H1 (cell line): ENCODE results near the gene ZMIZ1. TPM values are rescaled to one million over a fixed set of nuclear protein-coding genes. Genes with fewer than 3 reads are reported as not detected.

Experiments used
- CTCF ChIA-PET: fragments of 300-600 bp; sonication (Branson Sonifier 250); formaldehyde crosslinking; loops from one replicate; lab custom pipeline; 2021; ENCODE audit not compliant: partially characterized antibody; lab: Charles Lee
- POLR2A ChIA-PET: fragments of 300-600 bp; sonication (Branson Sonifier 250); formaldehyde crosslinking; loops from one replicate; lab custom pipeline; 2021; ENCODE audit warnings: inconsistent platforms; ENCODE audit not compliant: partially characterized antibody; lab: Charles Lee
- DNase-seq, 2 experiments: peaks; one replicate each; pipeline versions ENCODE4 v3.0.0 to v3.0.0-alpha.2; 2010 to 2022; ENCODE audit warnings: low spot score in 2 of 2, low read depth in 1 of 2, mixed read lengths in 1 of 2
- FAIRE-seq: peaks from 2 replicates; lab custom pipeline; 2011; peaks lifted over from hg19 to GRCh38; lab: Jason Lieb, UNC
- H2AFZ ChIP-seq: 2 replicates; pipeline ENCODE4 v1.8.1; 2012; ENCODE audit warnings: low read length, inconsistent platforms
- H2AK5ac ChIP-seq: 2 replicates; pipeline ENCODE4 v1.6.1; 2013; ENCODE audit warnings: low read depth, low read length
- H2BK120ac ChIP-seq: replicated peaks from 2 replicates; pipeline ENCODE3; 2013; ENCODE audit warnings: low read depth, low read length, inconsistent platforms
- H2BK12ac ChIP-seq: 2 replicates; pipeline ENCODE4 v1.6.1; 2013; ENCODE audit warnings: low read depth, low read length
- H2BK15ac ChIP-seq: 2 replicates; pipeline ENCODE4 v1.6.1; 2013; ENCODE audit warnings: low read length
- H2BK20ac ChIP-seq: 2 replicates; pipeline ENCODE4 v1.6.1; 2013; ENCODE audit warnings: low read length
- H2BK5ac ChIP-seq: 2 replicates; pipeline ENCODE4 v1.6.1; 2013; ENCODE audit warnings: low read depth, low read length
- H3K14ac ChIP-seq: 2 replicates; pipeline ENCODE4 v1.6.1; 2013; ENCODE audit warnings: inconsistent platforms; ENCODE audit not compliant: insufficient read length
- H3K18ac ChIP-seq: 2 replicates; pipeline ENCODE4 v1.6.1; 2013; ENCODE audit warnings: low read length; ENCODE audit errors: extremely low read depth
- H3K23ac ChIP-seq: 2 replicates; pipeline ENCODE4 v1.6.1; 2013; ENCODE audit warnings: inconsistent platforms; ENCODE audit not compliant: insufficient read length
- H3K23me2 ChIP-seq: 2 replicates; pipeline ENCODE4 v1.6.1; 2013; ENCODE audit warnings: low read depth, low read length
- H3K27ac ChIP-seq: 2 replicates; pipeline ENCODE4 v1.6.1; 2011; ENCODE audit warnings: low read depth, low read length, inconsistent platforms
- H3K27me3 ChIP-seq, 4 experiments: replicated peaks in 1 of 4; 1 replicate in 1 of 4; 2 replicates in 3 of 4; pipeline versions ENCODE4 v1.6.1 to v1.8.1; 2011 to 2013; ENCODE audit warnings: low read length in 3 of 4, mild to moderate bottlenecking in 3 of 4, inconsistent platforms in 2 of 4, mixed read lengths in 2 of 4, moderate library complexity in 1 of 4; ENCODE audit not compliant: control insufficient read depth in 3 of 4, insufficient read depth in 3 of 4; ENCODE audit errors: extremely low read depth in 1 of 4
- H3K36me3 ChIP-seq, 4 experiments: 2 replicates each; pipeline versions ENCODE4 v1.6.1 to v1.8.1; 2011 to 2013; ENCODE audit warnings: mild to moderate bottlenecking in 4 of 4, low read length in 3 of 4, moderate library complexity in 2 of 4, control low read depth in 1 of 4, inconsistent platforms in 1 of 4; ENCODE audit not compliant: insufficient read depth in 4 of 4, control insufficient read depth in 2 of 4
- H3K4ac ChIP-seq: replicated peaks from 2 replicates; pipeline ENCODE3; 2013; ENCODE audit warnings: low read length, low read depth, mixed read lengths, inconsistent platforms; ENCODE audit not compliant: insufficient read length
- H3K4me1 ChIP-seq, 4 experiments: replicated peaks in 1 of 4; 1 replicate in 1 of 4; 2 replicates in 3 of 4; pipeline versions ENCODE4 v1.6.1 to v1.8.1; 2011 to 2013; ENCODE audit warnings: low read length in 3 of 4, inconsistent platforms in 2 of 4, mixed read lengths in 1 of 4; ENCODE audit not compliant: insufficient read depth in 4 of 4, control insufficient read depth in 3 of 4
- H3K4me2 ChIP-seq, 2 experiments: 2 replicates each; pipeline versions ENCODE4 v1.6.1 to v1.8.1; 2011 to 2013; ENCODE audit warnings: low read depth in 2 of 2, low read length in 2 of 2, control low read depth in 1 of 2, inconsistent platforms in 1 of 2, mild to moderate bottlenecking in 1 of 2; ENCODE audit not compliant: insufficient read depth in 1 of 2
- H3K4me3 ChIP-seq, 4 experiments: fragments of 200-600, 300-600 bp in 1 of 4; sonication (generic), shearing (Covaris generic), sonication (Bioruptor Twin) in 1 of 4; 2 replicates each; pipeline versions ENCODE4 v1.5.1 to v1.8.1; 2011 to 2016; ENCODE audit warnings: low read length in 4 of 4, low read depth in 3 of 4, control low read depth in 2 of 4, inconsistent platforms in 2 of 4, mild to moderate bottlenecking in 2 of 4, mixed read lengths in 1 of 4, moderate library complexity in 1 of 4; ENCODE audit not compliant: insufficient read depth in 2 of 4; ENCODE audit errors: extremely low read depth in 1 of 4
- H3K56ac ChIP-seq: replicated peaks from 2 replicates; pipeline ENCODE3; 2013; ENCODE audit warnings: low read depth, mild to moderate bottlenecking, mixed read lengths, low read length, inconsistent platforms; ENCODE audit not compliant: insufficient read length
- H3K79me1 ChIP-seq: 2 replicates; pipeline ENCODE4 v1.6.1; 2013; ENCODE audit warnings: low read depth, low read length, control low read depth
- H3K79me2 ChIP-seq, 2 experiments: 2 replicates each; pipeline versions ENCODE4 v1.6.1 to v1.8.1; 2012 to 2013; ENCODE audit warnings: low read length in 2 of 2, mild to moderate bottlenecking in 2 of 2, inconsistent platforms in 1 of 2; ENCODE audit not compliant: insufficient read depth in 2 of 2, control insufficient read depth in 1 of 2
- H3K9ac ChIP-seq, 4 experiments: replicated peaks in 1 of 4; 1 replicate in 1 of 4; 2 replicates in 3 of 4; pipeline versions ENCODE4 v1.6.1 to v1.8.1; 2011 to 2013; ENCODE audit warnings: low read depth in 3 of 4, low read length in 3 of 4, control low read depth in 2 of 4, mild to moderate bottlenecking in 2 of 4, moderate library complexity in 2 of 4, inconsistent platforms in 1 of 4; ENCODE audit errors: extremely low read depth in 1 of 4
- H3K9me3 ChIP-seq, 2 experiments: 2 replicates each; pipeline versions ENCODE4 v1.6.1 to v1.8.1; 2012 to 2013; ENCODE audit warnings: mild to moderate bottlenecking in 2 of 2, moderate library complexity in 2 of 2, control low read depth in 1 of 2, inconsistent platforms in 1 of 2, low read depth in 1 of 2, low read length in 1 of 2, mixed read lengths in 1 of 2; ENCODE audit not compliant: insufficient read depth in 2 of 2
- H4K20me1 ChIP-seq, 2 experiments: replicated peaks in 1 of 2; 2 replicates each; pipeline versions ENCODE3 to v1.8.1; 2011 to 2013; ENCODE audit warnings: inconsistent platforms in 2 of 2, low read length in 2 of 2, mild to moderate bottlenecking in 1 of 2; ENCODE audit not compliant: insufficient read depth in 2 of 2, control insufficient read depth in 1 of 2
- H4K5ac ChIP-seq: 2 replicates; pipeline ENCODE4 v1.6.1; 2013; ENCODE audit warnings: low read length, low read depth, mixed read lengths, inconsistent platforms; ENCODE audit not compliant: insufficient read length
- H4K8ac ChIP-seq: 2 replicates; pipeline ENCODE4 v1.8.0; 2013; ENCODE audit warnings: mild to moderate bottlenecking, moderate library complexity, low read length, inconsistent platforms; ENCODE audit not compliant: insufficient read depth; ENCODE audit errors: extremely low read depth
- H4K91ac ChIP-seq: replicated peaks from 2 replicates; pipeline ENCODE3; 2013; ENCODE audit warnings: low read length, mixed read lengths, inconsistent platforms; ENCODE audit not compliant: insufficient read length
- CBX8 ChIP-seq: fragments of 300-800, 300-1000 bp; sonication (generic); IDR thresholded peaks from 2 replicates; pipeline ENCODE4 v1.7.1; 2016; ENCODE audit warnings: low read depth, low read length, borderline replicate concordance
- CTCF ChIP-seq, 3 experiments: IDR thresholded peaks; 1 replicate in 2 of 3; 2 replicates in 1 of 3; pipeline versions ENCODE4 v1.5.1 to v1.6.1; 2011; ENCODE audit warnings: low read length in 3 of 3, mild to moderate bottlenecking in 3 of 3, inconsistent platforms in 2 of 3, low read depth in 1 of 3, moderate library complexity in 1 of 3; ENCODE audit not compliant: insufficient read depth in 1 of 3; ENCODE audit errors: control extremely low read depth in 1 of 3
- POU5F1 ChIP-seq: IDR thresholded peaks from 2 replicates; pipeline ENCODE4 v1.6.1; 2011; ENCODE audit warnings: low read depth, mild to moderate bottlenecking, low read length, moderate library complexity
- WGBS, 2 experiments: shearing (Covaris generic) in 1 of 2; methylation state at CpG; one replicate each; pipeline versions ENCODE4 v1.1.6 to v1.1.7; 2013 to 2015; ENCODE audit warnings: low lambda C conversion rate in 2 of 2, mixed read lengths in 2 of 2, inconsistent platforms in 1 of 2, low coverage in 1 of 2, missing lambda C conversion rate in 1 of 2; ENCODE audit not compliant: insufficient replicate concordance in 2 of 2, insufficient coverage in 1 of 2, insufficient read length in 1 of 2; ENCODE audit errors: extremely low coverage in 1 of 2, missing lambda C conversion rate in 1 of 2; 5-methylcytosine and 5-hydroxymethylcytosine counted together
- polyA plus RNA-seq, 7 experiments: library from polyadenylated mRNA; depleted of rRNA in 3 of 7; stranded (reverse) in 5 of 7; unstranded in 2 of 7; fragments of >200 nt in 5 of 7; fragments of 200-250 nt in 2 of 7; gene quantifications; 1 replicate in 5 of 7; 2 replicates in 1 of 7; 4 replicates in 1 of 7; pipeline versions ENCODE4 v1.2.1 to v1.2.3, GENCODE V29; 2011 to 2013; ENCODE audit warnings: missing spikeins in 2 of 7, mixed read lengths in 2 of 7
- total RNA-seq: library from RNA; stranded (reverse); fragmentation: NEBNext Ultra II Directional; extraction: Animal tissue kit (Norgen Biotek cat#: 25700); gene quantifications from 2 replicates; pipeline ENCODE4 v1.2.1, GENCODE V29; 2021

ZMIZ1 gene
- total and polyA plus RNA-seq, 2 of the 8 experiments (the other 6 are each of a cell fraction or from before 2014, with no cell fraction given) = 8.1 to 28.0 TPM

- WGBS, 2 experiments = 84% methylated on average over 4 of the region's 5 CpGs; no CpG with 5 or more reads in 1 of the 2 experiments
- Histone ChIP-seq H4K20me1 (peaks cover 2% of the 10 kb centered on the region in 2 experiments), H3K23me2 (no peaks in the 10 kb centered on the region), H4K91ac (no peak overlapping the region), H3K56ac (no peak overlapping the region), H3K4ac (no peak overlapping the region), H2BK20ac (no peak overlapping the region), H2AK5ac (no peak overlapping the region), H2BK5ac (no peak overlapping the region), H3K79me1 (peaks cover 4% of the 10 kb centered on the region; the same call in 1 of the 2 replicates), H3K9ac (no peak overlapping the region), H2BK120ac (no peak overlapping the region), H2BK15ac (no peak overlapping the region), H3K4me3 (no peak overlapping the region), H2BK12ac (no peak overlapping the region), H3K14ac (no peak overlapping the region), H2AFZ (no peak overlapping the region), H4K8ac (no peak overlapping the region), H3K27me3 (no peaks in the 10 kb centered on the region), H3K27ac (no peak overlapping the region), H3K9me3 (no peaks in the 10 kb centered on the region), H3K18ac (no peak overlapping the region), H3K36me3 (peaks cover 6 to 43% (median 22%) of the 10 kb centered on the region in 4 experiments; a peak in 5 of 8 replicates), H3K4me1 (no peaks in the 10 kb centered on the region), H3K4me2 (no peak overlapping the region), H3K79me2 (no peaks in the 10 kb centered on the region), H3K23ac (no peak overlapping the region), H4K5ac (no peak overlapping the region)
- DNase-seq = no peak
- ChIA-PET POLR2A (no interaction called here), CTCF (no interaction called here)
- FAIRE-seq = no peak
- TF ChIP-seq CTCF (IDR thresholded peaks at IDR 0.05; ENCODE audit: control extremely low read depth in 1 of 3, insufficient read depth in 1 of 3, low read depth in 1 of 3, low read length in 3 of 3) (no peak), POU5F1 (no peak), CBX8 (no peak)
These were observed 226.8 kb downstream of the ZMIZ1 start for GRCh38 chr10:79295563-79295962.
